ENCODE measurements around the gene TMEM43. TPM values are rescaled to one million over a fixed set of nuclear protein-coding genes. Genes with fewer than 3 reads are reported as not detected.
"Not testable (repeated sequence)": the region's sequence is repeated elsewhere in the genome, so short reads cannot be mapped to it uniquely, and the experiment has no call there.

Gene TMEM43
- total and polyA plus RNA-seq, 2 of the 8 experiments (the other 6 are each of a cell fraction or from before 2014, with no cell fraction given) = 27.0 to 33.7 TPM

DNA sequence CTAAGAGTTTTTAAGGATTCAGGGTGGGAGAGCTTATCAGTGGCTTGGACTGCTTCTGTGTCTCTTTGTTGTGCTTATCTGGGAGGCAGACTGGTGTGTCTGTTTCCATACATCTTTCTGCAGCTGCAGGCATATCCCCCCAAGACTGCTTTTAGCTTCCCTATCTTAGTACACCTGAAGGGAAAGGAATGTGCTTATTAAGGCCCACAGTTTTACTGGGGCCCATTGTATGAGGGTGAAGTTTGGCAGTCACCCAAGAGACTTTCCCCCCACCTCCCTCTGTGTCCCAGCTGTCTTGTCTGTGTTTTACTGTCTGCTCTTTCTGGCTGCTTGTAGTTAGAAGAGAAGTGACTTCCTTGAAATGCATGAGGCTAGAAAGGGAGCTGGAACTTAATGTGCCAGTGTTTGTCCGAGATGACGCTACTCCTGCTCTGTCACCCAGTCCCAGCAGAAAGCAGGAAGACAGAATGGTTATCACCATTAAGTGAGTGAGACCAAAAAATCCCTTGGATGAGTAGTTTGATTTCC is 3.9 kb upstream of the TMEM43 start:
- H2AFZ ChIP-seq (ENCODE audit: low read length); H4K91ac ChIP-seq (replicated peaks; ENCODE audit: insufficient read length, low read length); H3K4ac ChIP-seq (replicated peaks; ENCODE audit: insufficient read length, low read depth, low read length); FAIRE-seq; H4K20me1 ChIP-seq (replicated peaks in 1 of 2; ENCODE audit: control insufficient read depth in 1 of 2, insufficient read depth in 2 of 2, low read length in 2 of 2); H2BK20ac ChIP-seq (ENCODE audit: low read length); H3K9ac ChIP-seq (replicated peaks in 1 of 4; ENCODE audit: extremely low read depth in 1 of 4, low read depth in 3 of 4, low read length in 3 of 4); H3K18ac ChIP-seq (ENCODE audit: extremely low read depth, low read length); H2BK12ac ChIP-seq (ENCODE audit: low read depth, low read length); DNase-seq (ENCODE audit: low read depth in 1 of 2, low spot score in 2 of 2); H3K4me3 ChIP-seq (ENCODE audit: extremely low read depth in 1 of 4, insufficient read depth in 2 of 4, low read depth in 3 of 4, low read length in 4 of 4); H2BK120ac ChIP-seq (replicated peaks; ENCODE audit: low read depth, low read length); H3K36me3 ChIP-seq (ENCODE audit: control insufficient read depth in 2 of 4, insufficient read depth in 4 of 4, low read length in 3 of 4); H3K56ac ChIP-seq (replicated peaks; ENCODE audit: insufficient read length, low read depth, low read length); H3K27me3 ChIP-seq (replicated peaks in 1 of 4; ENCODE audit: control insufficient read depth in 3 of 4, extremely low read depth in 1 of 4, insufficient read depth in 3 of 4, low read length in 3 of 4); H3K4me1 ChIP-seq (replicated peaks in 1 of 4; ENCODE audit: control insufficient read depth in 3 of 4, insufficient read depth in 4 of 4, low read length in 3 of 4); H3K9me3 ChIP-seq (ENCODE audit: insufficient read depth in 2 of 2, low read depth in 1 of 2, low read length in 1 of 2); H4K8ac ChIP-seq (ENCODE audit: extremely low read depth, insufficient read depth, low read length); H2AK5ac ChIP-seq (ENCODE audit: low read depth, low read length); H2BK15ac ChIP-seq (ENCODE audit: low read length); H4K5ac ChIP-seq (ENCODE audit: insufficient read length, low read depth, low read length); H3K14ac ChIP-seq (ENCODE audit: insufficient read length); H3K4me2 ChIP-seq (ENCODE audit: insufficient read depth in 1 of 2, low read depth in 2 of 2, low read length in 2 of 2); H2BK5ac ChIP-seq (ENCODE audit: low read depth, low read length); POLR2A ChIA-PET (ENCODE audit: partially characterized antibody); H3K23ac ChIP-seq (ENCODE audit: insufficient read length); H3K27ac ChIP-seq (ENCODE audit: low read depth, low read length): not testable (repeated sequence)
- CTCF ChIA-PET (ENCODE audit: partially characterized antibody) = interaction anchor here (1.0 to 10.2 kb wide), 8 partner anchors 9 to 229 kb away, joined by 3 to 123 read pairs (median 4); no protein-coding TSS in a partner anchor
- 91% methylated on average over 2 of the region's 2 CpGs; no CpG with 5 or more reads in 1 of the 2 experiments for WGBS, 2 experiments (ENCODE audit: extremely low coverage in 1 of 2, insufficient coverage in 1 of 2, insufficient read length in 1 of 2, insufficient replicate concordance in 2 of 2, low coverage in 1 of 2, low lambda C conversion rate in 2 of 2, missing lambda C conversion rate in 1 of 2)
- H3K79me1 ChIP-seq (ENCODE audit: low read depth, low read length) = peaks cover 16% of the 10 kb centered on the region
- peaks cover 0 to 20% of the 10 kb centered on the region in 2 experiments; a peak in 2 of 4 replicates for H3K79me2 ChIP-seq (ENCODE audit: control insufficient read depth in 1 of 2, insufficient read depth in 2 of 2, low read length in 2 of 2)
- peaks cover 14% of the 10 kb centered on the region for H3K23me2 ChIP-seq (ENCODE audit: low read depth, low read length)
